GM18505 (cell line): ENCODE results near the gene PHACTR1.

Experiments used
- ATAC-seq: cut with Tn5 transposase; IDR thresholded peaks from one replicate; pipeline ENCODE4 v1.9.1; 2021; ENCODE audit not compliant: unreplicated experiment
- POLR2A ChIP-seq: IDR thresholded peaks from 4 replicates; pipeline ENCODE4 v1.6.1; 2011; ENCODE audit warnings: borderline replicate concordance; ENCODE audit not compliant: insufficient read depth, insufficient read length; ENCODE audit errors: extremely low read depth

PHACTR1 gene

DNA sequence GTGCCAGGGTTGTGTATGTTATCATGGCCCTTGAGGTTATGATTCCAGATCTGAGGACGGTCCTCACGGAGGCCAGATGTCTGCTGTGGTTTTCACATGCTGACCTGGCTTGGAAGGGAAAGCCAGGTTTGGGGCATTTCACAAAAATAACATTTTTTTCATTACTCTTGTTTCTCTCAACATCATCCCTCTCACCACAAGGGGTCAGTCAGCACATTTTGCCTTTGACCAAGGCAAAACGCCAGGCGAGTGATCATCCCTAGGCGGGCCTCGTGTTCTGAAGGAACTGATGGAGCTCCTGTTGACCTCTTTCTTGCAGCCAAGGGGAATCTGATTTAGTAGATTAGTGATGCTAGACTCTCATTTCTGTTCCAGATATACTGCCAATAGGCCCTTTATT lies 478.3 kb downstream of the PHACTR1 start:
- no peak for ATAC-seq
- TF ChIP-seq POLR2A = no peak

DNA sequence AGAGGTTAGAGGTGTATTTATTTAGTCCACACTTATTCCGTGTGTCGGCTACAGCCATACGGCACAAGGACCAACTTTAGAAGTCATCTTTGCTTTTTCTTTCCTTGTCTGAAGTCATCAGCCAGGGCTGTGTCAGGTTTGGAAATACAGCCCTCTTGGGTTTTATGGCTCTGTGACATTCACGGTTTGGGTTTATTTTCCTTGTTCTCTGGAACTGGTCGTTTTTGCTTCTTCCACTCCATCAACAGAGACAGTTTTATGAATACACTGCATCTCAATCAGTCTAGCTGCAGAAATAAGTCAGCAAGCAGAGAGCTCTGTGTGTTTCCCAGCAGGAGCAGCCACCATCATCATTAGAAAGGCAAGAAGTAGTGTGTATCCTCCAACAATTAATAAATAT lies 479.2 kb downstream of the PHACTR1 start:
- no peak for ATAC-seq

DNA sequence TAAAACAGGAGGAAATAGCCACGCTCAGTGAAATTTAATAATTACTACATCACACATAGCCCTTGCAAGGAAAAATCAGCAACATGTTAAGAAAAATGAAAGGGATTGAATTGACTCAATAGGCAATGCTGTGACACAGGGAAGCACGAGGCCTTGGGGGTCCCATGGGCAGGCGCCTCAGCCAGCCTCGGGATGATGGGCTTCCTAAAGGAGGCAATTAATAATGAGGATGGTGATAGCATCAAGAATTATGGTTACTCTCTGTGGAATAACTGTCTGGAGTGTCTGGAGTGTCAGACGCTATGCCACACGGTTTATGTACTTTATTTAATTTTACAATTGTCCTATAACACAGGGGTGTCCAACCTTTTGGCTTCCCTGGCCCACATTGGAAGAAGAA lies 481.6 kb downstream of the PHACTR1 start:
- no peak for ATAC-seq
- TF ChIP-seq POLR2A = no peak

More for the DNA sequence above, 479.2 kb downstream of the PHACTR1 start:
- TF ChIP-seq POLR2A = no peak

DNA sequence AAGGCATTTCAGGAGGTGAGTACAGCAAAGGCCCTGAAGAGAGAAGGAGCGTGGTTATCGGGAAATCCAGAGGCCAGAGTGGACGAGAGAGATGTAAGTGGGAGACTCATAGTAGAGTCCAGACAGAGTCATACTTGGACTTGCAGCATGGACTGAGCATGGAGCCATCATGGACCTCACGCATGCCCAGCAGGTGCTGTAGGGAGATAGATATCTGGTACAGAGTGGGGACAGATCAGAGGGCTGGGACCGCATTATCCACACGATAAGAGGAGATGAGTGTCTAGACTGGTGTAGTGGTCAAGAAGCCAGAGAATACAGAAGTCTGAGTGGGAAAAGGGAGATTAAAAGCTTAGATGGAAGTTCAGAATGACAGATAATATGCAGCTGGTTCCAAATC lies 484.8 kb downstream of the PHACTR1 start:
- no peak for ATAC-seq
- TF ChIP-seq POLR2A = no peak

DNA sequence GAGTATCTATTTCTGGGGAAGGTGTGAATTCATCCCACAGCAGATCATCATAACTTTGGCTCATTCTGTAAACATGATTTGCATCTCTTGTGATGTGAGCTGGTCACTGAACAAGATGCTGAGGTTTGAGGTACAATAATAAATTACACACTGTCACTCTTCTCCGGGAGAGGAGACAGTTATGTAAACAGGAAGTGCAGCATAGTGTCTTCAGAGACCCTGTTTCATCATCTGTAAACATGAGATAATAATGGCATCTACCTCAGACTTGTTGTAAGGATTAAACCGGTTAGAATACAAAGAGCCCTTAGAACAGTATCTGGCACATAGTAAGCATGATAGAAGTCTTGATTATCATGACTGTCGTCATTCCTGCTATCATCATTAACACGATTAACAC lies 486.6 kb downstream of the PHACTR1 start:
- no peak for ATAC-seq
- TF ChIP-seq POLR2A = no peak

DNA sequence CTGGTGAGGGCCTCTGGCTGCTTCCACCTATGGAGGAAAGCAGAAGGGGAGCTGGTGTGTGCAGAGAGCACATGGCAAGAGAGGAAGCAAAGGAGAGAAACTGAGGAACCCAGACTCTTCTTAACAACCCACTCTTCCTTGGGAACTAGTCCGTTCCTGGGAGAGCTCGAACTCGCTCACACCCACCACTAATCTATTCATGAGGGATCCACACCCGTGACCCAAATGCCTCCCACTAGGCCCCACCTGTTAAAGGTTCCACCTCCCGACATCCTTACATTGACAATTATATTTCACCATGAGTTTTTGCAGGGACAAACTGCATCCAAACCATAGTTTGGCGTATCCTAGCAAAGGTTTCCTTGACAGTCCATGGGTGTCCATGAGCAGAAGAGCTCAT lies 488.5 kb downstream of the PHACTR1 start:
- no peak for TF ChIP-seq POLR2A
- ATAC-seq = no peak

DNA sequence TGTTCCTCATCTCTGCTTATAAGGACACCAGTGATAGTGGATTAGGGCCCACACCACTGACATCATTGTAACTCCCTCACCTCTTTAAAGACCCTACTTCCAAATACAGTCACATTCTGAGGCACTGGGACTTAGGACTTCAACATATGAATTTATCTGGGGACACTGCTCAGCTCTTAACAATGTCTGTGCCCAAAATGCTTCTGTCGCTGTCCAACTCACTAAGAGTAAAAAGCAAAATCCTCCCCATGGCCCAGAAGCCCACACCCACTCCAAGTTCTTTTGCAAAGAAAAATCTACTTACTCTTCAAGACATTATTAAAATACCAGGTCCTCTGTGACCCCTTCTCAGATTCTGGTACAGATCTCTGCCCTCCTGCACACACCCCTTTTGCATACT lies 495.5 kb downstream of the PHACTR1 start:
- no peak for ATAC-seq
- TF ChIP-seq POLR2A = no peak

DNA sequence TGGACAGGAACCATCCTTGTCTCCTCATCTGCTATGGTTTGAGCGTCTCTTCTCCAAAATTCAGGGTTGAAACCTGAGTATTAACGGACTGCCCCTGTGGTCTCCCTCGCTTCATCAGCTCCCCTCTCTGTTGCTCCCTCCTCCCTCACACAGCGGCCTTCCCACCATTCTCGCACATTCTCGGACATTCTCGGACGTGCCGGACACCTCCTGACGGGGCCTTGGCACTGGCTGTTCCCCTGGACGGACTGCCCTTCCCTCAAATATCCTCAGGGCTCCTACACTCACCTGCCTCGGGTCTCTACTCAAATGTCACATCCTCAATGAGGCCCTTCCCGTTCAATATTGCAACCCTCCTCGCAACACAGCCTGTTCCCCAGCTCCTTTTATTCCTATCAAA lies 496.0 kb downstream of the PHACTR1 start:
- no peak for ATAC-seq
- no peak for TF ChIP-seq POLR2A

DNA sequence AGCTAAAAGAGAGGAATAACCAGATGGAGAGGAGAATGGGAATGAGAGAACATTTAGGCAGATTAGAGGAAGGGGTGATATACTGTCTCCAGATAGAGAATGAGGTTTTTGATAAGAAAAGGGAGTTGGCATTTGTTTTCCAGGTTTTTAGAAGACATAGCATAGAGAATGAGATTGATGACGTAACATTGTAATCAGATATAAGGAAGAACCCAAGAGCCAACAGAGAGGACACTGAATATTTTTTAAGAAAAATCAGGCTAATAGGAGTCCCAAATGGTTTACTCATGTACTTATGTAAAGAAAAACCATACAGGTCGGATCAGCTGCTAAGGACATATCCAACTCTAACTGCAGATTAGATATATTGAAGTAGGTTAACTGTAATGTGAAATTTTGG lies 498.8 kb downstream of the PHACTR1 start:
- no peak for TF ChIP-seq POLR2A
- ATAC-seq = no peak

DNA sequence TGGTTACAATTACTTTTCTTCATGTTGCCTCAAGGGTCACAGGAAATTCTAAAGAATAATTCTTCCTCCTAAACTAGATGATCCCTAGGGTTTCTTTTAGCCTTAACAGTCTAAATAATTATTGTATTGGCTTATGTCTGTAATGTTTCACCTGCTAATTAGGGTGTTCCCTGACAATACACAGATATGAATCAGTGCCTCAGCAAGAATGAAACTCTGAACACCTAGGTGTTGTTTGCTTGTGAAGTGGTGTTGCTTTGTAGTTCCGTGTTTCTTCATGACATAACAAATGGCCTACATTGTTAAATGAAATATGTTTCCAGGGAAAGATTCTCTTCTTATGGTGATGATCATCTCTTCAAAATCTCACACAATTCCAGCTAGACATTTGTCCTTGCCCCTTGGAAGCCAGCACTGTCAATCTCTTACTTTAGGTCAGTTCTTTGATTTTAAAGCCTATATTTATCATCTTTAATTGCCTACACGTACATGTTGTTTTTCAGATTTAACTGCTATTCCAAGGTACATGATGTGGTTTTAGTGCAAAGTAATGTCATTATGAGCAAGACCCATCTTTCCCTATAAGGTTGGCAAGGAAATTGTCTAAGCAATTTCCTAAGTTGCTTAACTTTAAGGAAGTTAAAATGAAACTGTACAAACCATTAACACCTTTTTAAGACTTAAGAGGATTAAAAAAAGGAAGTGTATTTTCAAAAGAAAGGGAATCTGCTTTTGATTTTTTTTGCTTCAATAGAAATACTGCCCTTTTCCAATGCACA lies 499.9 kb downstream of the PHACTR1 start:
- no peak for ATAC-seq
- no peak for TF ChIP-seq POLR2A

DNA sequence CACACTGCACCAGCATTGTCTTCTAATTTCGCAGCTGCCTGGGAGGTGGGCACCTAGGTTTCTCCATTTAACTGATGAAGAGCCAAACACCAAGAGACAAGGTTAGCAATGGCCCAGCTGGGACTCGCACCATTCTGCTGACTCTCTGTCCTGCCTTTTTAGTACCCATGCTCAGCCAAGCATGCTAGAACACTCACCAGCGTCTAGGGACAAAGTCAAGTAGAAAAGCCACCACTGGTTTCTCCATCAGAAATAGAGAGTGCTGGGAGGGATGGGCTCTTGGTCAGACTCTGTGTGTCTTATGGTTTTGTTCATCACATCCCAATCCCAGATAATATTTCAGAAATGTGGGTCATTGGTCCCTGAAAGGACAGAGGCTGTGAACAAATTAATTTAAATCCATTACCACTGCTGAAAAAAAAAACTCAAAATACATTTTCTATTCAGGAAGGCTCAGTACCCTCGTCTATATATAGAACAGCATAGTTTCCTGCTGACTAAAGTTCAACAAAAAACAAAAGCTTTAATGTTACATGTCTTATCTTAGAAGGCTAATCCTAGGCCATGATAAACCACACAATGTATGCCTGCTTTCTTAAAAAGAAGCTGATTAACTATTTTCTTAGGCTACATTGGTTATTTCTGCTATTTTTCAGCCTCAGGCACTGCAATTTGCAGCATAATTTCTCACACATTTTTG lies 500.8 kb downstream of the PHACTR1 start:
- TF ChIP-seq POLR2A = no peak

DNA sequence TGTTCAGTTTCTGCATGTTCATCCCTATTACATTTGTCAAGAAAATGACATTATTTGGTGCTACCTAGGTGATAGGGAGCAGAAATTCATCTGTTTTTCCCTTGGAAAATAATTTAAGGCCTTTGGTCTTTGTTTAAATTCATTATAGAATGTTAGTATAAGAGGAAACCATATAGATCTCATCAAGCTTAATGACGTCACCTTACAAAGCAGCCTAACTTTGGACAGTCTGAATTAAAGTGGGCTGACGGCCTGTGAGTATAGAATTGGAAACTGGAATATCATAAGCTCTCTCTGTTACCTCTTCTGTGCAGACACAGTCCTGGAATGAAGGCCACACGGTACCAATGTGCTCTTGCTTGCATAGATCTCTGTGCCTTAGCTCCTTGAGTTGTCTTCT lies 503.7 kb downstream of the PHACTR1 start:
- no peak for ATAC-seq
- TF ChIP-seq POLR2A = no peak

More for the DNA sequence above, 500.8 kb downstream of the PHACTR1 start:
- no peak for ATAC-seq

DNA sequence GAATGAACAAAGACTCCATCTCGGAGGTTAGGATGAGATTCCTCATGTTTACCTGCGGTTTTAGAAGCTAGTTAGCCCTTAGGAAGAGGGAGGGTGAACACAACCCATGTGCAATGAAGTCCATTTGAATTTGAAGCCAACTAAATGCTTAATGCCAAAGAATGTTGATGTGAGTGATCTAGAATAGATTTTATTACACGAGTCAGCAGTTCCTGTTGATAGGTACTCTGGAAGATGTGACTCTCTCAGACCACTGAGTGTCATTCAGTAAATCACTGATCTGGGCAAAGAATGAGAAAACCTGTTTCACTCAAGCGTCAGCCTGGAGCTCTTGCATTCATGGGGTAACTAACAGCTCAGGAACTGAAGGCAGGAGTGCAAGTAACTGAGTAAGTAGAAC lies 505.5 kb downstream of the PHACTR1 start:
- TF ChIP-seq POLR2A = no peak
- no peak for ATAC-seq

DNA sequence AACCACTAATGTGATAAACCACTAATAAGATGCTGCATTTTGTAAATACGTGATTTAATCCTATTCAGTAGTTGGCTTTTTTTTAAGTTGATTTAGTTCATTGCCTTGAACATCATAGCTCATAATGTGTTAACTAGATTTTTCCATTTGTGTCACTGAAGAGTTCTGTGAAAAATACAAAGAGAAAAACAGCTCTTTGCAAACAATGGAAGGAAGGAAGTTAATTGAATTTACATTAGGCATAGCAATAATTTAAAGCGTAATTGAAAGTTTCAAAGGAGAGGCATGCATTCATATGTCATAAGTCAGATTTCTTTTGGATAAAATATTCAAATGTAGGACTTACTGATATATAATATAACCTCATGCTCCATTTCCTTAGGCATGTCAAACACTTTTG lies 509.5 kb downstream of the PHACTR1 start:
- TF ChIP-seq POLR2A = no peak
- ATAC-seq = no peak
